SK-N-MC (cell line): ENCODE results near the gene FAM13A.

Experiments used
- EZH2 ChIP-seq: fragments of 200-600 bp; sonication (generic); IDR thresholded peaks from one replicate; pipeline ENCODE4 v1.6.1; 2017; ENCODE audit warnings: antibody characterized with exemption
- POLR2AphosphoS5 ChIP-seq: IDR thresholded peaks from 2 replicates; pipeline ENCODE4 v1.6.1; 2012; ENCODE audit warnings: mild to moderate bottlenecking, low read depth, low read length, borderline replicate concordance

DNA sequence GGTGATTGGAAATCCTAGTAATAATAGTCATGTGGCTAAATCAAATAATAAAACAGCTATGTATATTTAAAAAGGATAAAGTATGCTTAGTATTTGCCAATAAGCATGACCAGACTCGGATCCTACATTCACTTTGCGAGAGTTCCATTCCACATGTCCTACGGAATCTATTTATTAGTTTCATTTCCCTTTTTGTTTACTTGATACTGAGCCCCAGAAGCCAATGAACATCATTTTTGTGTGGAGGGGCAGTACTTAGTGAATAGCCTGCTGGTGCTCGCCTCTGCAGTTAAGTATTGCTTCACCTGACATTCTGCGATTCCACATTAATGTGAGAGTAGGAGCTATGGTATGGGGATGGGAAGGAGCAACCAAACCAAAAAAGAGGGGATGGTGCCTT, 300.8 kb downstream of the FAM13A start:
- TF ChIP-seq POLR2AphosphoS5 (no peak), EZH2 (no peak)
